Trophoblast cell (in vitro differentiated cells and primary cell): Measurements from ENCODE around the gene PLBD2.
"Not testable (repeated sequence)": the region's sequence is repeated elsewhere in the genome, so short reads cannot be mapped to it uniquely, and the experiment has no call there.

Experiments
- DNase-seq, 2 donors: peaks; one replicate each; pipeline ENCODE4 v3.0.0-alpha.2; 2016
- H2AFZ ChIP-seq: 2 replicates; pipeline ENCODE4 v1.6.1; 2013; ENCODE audit warnings: low read length, moderate library complexity, mild to moderate bottlenecking; ENCODE audit not compliant: insufficient read depth, poor library complexity
- H2AK5ac ChIP-seq: 2 replicates; pipeline ENCODE4 v1.6.1; 2013; ENCODE audit warnings: mild to moderate bottlenecking, low read length
- H2BK120ac ChIP-seq: 2 replicates; pipeline ENCODE4 v1.6.1; 2013; ENCODE audit warnings: low read length, mild to moderate bottlenecking, moderate library complexity; ENCODE audit not compliant: insufficient read depth, poor library complexity
- H2BK12ac ChIP-seq: 2 replicates; pipeline ENCODE4 v1.6.1; 2013; ENCODE audit warnings: mild to moderate bottlenecking, low read length, moderate library complexity
- H2BK5ac ChIP-seq: 2 replicates; pipeline ENCODE4 v1.6.1; 2013; ENCODE audit warnings: low read length, low read depth, moderate library complexity, mild to moderate bottlenecking; ENCODE audit not compliant: poor library complexity
- H3K14ac ChIP-seq: 2 replicates; pipeline ENCODE4 v1.6.1; 2013; ENCODE audit warnings: mild to moderate bottlenecking, low read length
- H3K18ac ChIP-seq: 2 replicates; pipeline ENCODE4 v1.6.1; 2013; ENCODE audit warnings: mild to moderate bottlenecking, low read length
- H3K23ac ChIP-seq: 2 replicates; pipeline ENCODE4 v1.6.1; 2013; ENCODE audit warnings: low read length
- H3K27ac ChIP-seq: 2 replicates; pipeline ENCODE4 v1.5.1; 2013; ENCODE audit warnings: low read depth, mild to moderate bottlenecking, inconsistent platforms, low read length, moderate library complexity
- H3K27me3 ChIP-seq: 2 replicates; pipeline ENCODE4 v1.6.1; 2013; ENCODE audit warnings: inconsistent platforms, mild to moderate bottlenecking, low read length, moderate library complexity; ENCODE audit not compliant: insufficient read depth
- H3K36me3 ChIP-seq, 2 experiments: 1 replicate in 1 of 2; 2 replicates in 1 of 2; pipeline ENCODE4 v1.6.1; 2013; ENCODE audit warnings: low read length in 2 of 2, mild to moderate bottlenecking in 2 of 2, moderate library complexity in 1 of 2; ENCODE audit not compliant: insufficient read depth in 2 of 2, control insufficient read depth in 1 of 2
- H3K4ac ChIP-seq: 2 replicates; pipeline ENCODE4 v1.6.1; 2013; ENCODE audit warnings: low read depth, mild to moderate bottlenecking, low read length, moderate library complexity
- H3K4me1 ChIP-seq, 2 experiments: 1 replicate in 1 of 2; 2 replicates in 1 of 2; pipeline ENCODE4 v1.6.1; 2013; ENCODE audit warnings: low read length in 2 of 2, mild to moderate bottlenecking in 2 of 2, moderate library complexity in 1 of 2; ENCODE audit not compliant: insufficient read depth in 2 of 2, control insufficient read depth in 1 of 2
- H3K4me2 ChIP-seq: 2 replicates; pipeline ENCODE4 v1.6.1; 2013; ENCODE audit warnings: inconsistent platforms, mild to moderate bottlenecking, low read length, moderate library complexity
- H3K4me3 ChIP-seq: 2 replicates; pipeline ENCODE4 v1.5.1; 2013; ENCODE audit warnings: mild to moderate bottlenecking, low read depth, low read length, inconsistent platforms
- H3K79me1 ChIP-seq: one replicate; pipeline ENCODE4 v1.6.1; 2013; ENCODE audit warnings: low read length
- H3K79me2 ChIP-seq: 2 replicates; pipeline ENCODE4 v1.6.1; 2013; ENCODE audit warnings: low read length, mild to moderate bottlenecking; ENCODE audit not compliant: control insufficient read depth, insufficient read depth, poor library complexity
- H3K9ac ChIP-seq: 2 replicates; pipeline ENCODE4 v1.6.1; 2013; ENCODE audit warnings: mild to moderate bottlenecking, low read length
- H3K9me3 ChIP-seq: 2 replicates; pipeline ENCODE4 v1.6.1; 2013; ENCODE audit warnings: low read depth, mild to moderate bottlenecking, control low read depth, inconsistent platforms, low read length; ENCODE audit not compliant: insufficient read depth
- H4K12ac ChIP-seq: 2 replicates; pipeline ENCODE4 v1.6.1; 2013; ENCODE audit warnings: low read depth, mild to moderate bottlenecking, low read length, moderate library complexity
- H4K8ac ChIP-seq: 2 replicates; pipeline ENCODE4 v1.6.1; 2013; ENCODE audit warnings: low read depth, mild to moderate bottlenecking, low read length, moderate library complexity
- H4K91ac ChIP-seq: one replicate; pipeline ENCODE4 v1.6.1; 2013; ENCODE audit warnings: low read depth, mild to moderate bottlenecking, low read length, moderate library complexity
- WGBS: extraction: QIAGEN DNeasy Blood & Tissue Kit; methylation state at CpG from one replicate; pipeline ENCODE4 v1.1.7; 2013; ENCODE audit warnings: missing lambda C conversion rate; ENCODE audit not compliant: insufficient read length, insufficient coverage; ENCODE audit errors: extremely low coverage; 5-methylcytosine and 5-hydroxymethylcytosine counted together

Gene PLBD2

DNA sequence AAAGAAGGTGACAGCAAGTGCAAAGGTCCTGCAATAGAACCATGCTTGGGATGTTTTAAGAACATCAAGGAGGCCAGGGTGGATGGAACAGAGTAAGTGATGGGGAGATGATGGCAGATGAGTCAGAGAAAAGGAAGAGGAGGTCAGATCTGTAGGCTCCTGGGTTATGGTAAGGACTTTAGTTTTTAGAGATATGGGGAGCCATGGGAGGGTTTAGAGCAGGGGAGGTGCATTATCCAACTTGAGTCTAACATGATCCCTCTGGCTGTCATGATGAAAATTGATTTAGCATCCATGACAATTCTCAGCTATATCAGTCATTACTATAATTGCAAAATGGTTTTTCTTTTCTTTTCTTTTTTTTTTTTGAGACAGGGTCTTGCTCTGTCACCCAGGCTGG, 7.3 kb upstream of the PLBD2 start:
- Histone ChIP-seq H4K8ac (no peak overlapping the region), H3K27me3 (no peaks in the 10 kb centered on the region), H3K4me2 (no peak overlapping the region), H2BK5ac (no peak overlapping the region), H2AK5ac (no peak overlapping the region), H3K79me1 (no peaks in the 10 kb centered on the region), H3K4me1 (no peaks in the 10 kb centered on the region), H2BK12ac (no peak overlapping the region), H3K27ac (no peak overlapping the region), H3K4ac (no peak overlapping the region), H3K23ac (no peak overlapping the region), H3K4me3 (no peak overlapping the region), H3K14ac (no peak overlapping the region), H4K12ac (no peak overlapping the region), H3K36me3 (no peaks in the 10 kb centered on the region), H3K79me2 (no peaks in the 10 kb centered on the region), H2AFZ (no peak overlapping the region), H2BK120ac (no peak overlapping the region), H3K9ac (no peak overlapping the region), H3K9me3 (no peaks in the 10 kb centered on the region), H4K91ac (no peak overlapping the region), H3K18ac (no peak overlapping the region)
- DNase-seq = peak in 1 of 2 donors; percentile 29

DNA sequence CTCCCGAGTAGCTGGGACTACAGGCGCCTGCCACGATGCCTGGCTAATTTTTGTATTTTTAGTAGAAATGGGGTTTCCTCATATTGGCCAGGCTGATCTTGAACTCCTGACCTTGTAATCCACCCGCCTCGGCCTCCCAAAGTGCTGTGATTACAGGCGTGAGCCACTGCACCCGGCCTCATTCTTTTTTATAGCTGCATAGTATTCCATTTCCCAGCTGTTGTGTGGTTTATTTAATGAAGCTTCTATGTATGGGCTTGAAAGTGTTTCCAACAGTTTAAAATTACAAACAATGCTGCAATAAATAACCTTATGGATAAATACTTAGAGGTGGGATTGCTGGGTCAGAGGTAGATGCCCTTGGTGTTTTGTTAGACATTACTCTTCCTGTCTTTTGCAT, 4.2 kb upstream of the PLBD2 start:
- not testable (repeated sequence) for H3K36me3 ChIP-seq, H3K9me3 ChIP-seq, H3K9ac ChIP-seq, H2BK5ac ChIP-seq, H3K79me1 ChIP-seq, H3K4ac ChIP-seq, H4K91ac ChIP-seq, H3K23ac ChIP-seq, H2BK12ac ChIP-seq, H3K4me3 ChIP-seq, H3K79me2 ChIP-seq, H4K12ac ChIP-seq, H3K4me2 ChIP-seq, H3K14ac ChIP-seq, H3K27me3 ChIP-seq, H2AFZ ChIP-seq, DNase-seq, H3K4me1 ChIP-seq, H3K18ac ChIP-seq, H4K8ac ChIP-seq, H2AK5ac ChIP-seq, H2BK120ac ChIP-seq, H3K27ac ChIP-seq
- WGBS = no CpG with 5 or more reads among the region's 7 CpGs

GRCh38 chr12:113359133-113359938, 949 bp downstream of the PLBD2 start:
- peak overlapping the region; percentile 88 for H4K8ac ChIP-seq
- peak overlapping the region; percentile 69 for H3K18ac ChIP-seq
- peaks cover 7 to 12% of the 10 kb centered on the region in 2 experiments for H3K4me1 ChIP-seq
- no peak overlapping the region for H2BK120ac ChIP-seq
- no peak overlapping the region for H4K12ac ChIP-seq
- peaks cover 5% of the 10 kb centered on the region for H3K79me2 ChIP-seq
- peak overlapping the region; percentile 89 for H3K4me3 ChIP-seq
- peak overlapping the region; percentile 71 for H3K14ac ChIP-seq
- H2BK5ac ChIP-seq = no peak overlapping the region
- H3K9ac ChIP-seq = peak overlapping the region; percentile 28
- peak overlapping the region; percentile 80 for H3K4me2 ChIP-seq
- DNase-seq = no peak
- peak overlapping the region; percentile 94 for H2AFZ ChIP-seq
- no peak overlapping the region for H3K27ac ChIP-seq
- WGBS = no CpG with 5 or more reads among the region's 11 CpGs
- H3K23ac ChIP-seq = no peak overlapping the region
- H2AK5ac ChIP-seq = no peak overlapping the region
- peaks cover 0 to 3% of the 10 kb centered on the region in 2 experiments for H3K36me3 ChIP-seq
- peak overlapping the region; percentile 48 for H4K91ac ChIP-seq
- no peaks in the 10 kb centered on the region for H3K27me3 ChIP-seq
- no peak overlapping the region for H3K4ac ChIP-seq
- H2BK12ac ChIP-seq = no peak overlapping the region
- H3K9me3 ChIP-seq = no peaks in the 10 kb centered on the region
- peaks cover 6% of the 10 kb centered on the region for H3K79me1 ChIP-seq

- H4K12ac ChIP-seq = no peak overlapping the region
- no peak overlapping the region for H2BK5ac ChIP-seq
- H2AFZ ChIP-seq = no peak overlapping the region
- WGBS = no CpG with 5 or more reads among the region's 9 CpGs
- H3K36me3 ChIP-seq = peaks cover 0 to 3% of the 10 kb centered on the region in 2 experiments
- no peak overlapping the region for H3K9ac ChIP-seq
- H3K79me2 ChIP-seq = peaks cover 5% of the 10 kb centered on the region
- no peak overlapping the region for H3K4me3 ChIP-seq
- DNase-seq = peak in 1 of 2 donors; percentile 7
- H3K4me1 ChIP-seq = peaks cover 7 to 12% of the 10 kb centered on the region in 2 experiments
- H2BK12ac ChIP-seq = no peak overlapping the region
- H2AK5ac ChIP-seq = no peak overlapping the region
- no peak overlapping the region for H4K8ac ChIP-seq
- no peak overlapping the region for H3K4ac ChIP-seq
- no peak overlapping the region for H4K91ac ChIP-seq
- no peak overlapping the region for H3K14ac ChIP-seq
- H3K27ac ChIP-seq = no peak overlapping the region
- no peaks in the 10 kb centered on the region for H3K27me3 ChIP-seq
- H3K79me1 ChIP-seq = peaks cover 6% of the 10 kb centered on the region
- no peaks in the 10 kb centered on the region for H3K9me3 ChIP-seq
- H3K23ac ChIP-seq = no peak overlapping the region
- H3K4me2 ChIP-seq = peak overlapping the region; percentile 2
- H2BK120ac ChIP-seq = no peak overlapping the region
- H3K18ac ChIP-seq = no peak overlapping the region
These were observed 1.8 kb downstream of the PLBD2 start for GRCh38 chr12:113359939-113360748.
